Gastrocnemius medialis (tissue), 4 donors: ENCODE results near the gene DDX1.

Source experiments
- POLR2A ChIP-seq, 2 donors: fragments of 450-650 bp; IDR thresholded peaks; one replicate each; pipeline ENCODE4 v1.6.1; 2017; ENCODE audit warnings: antibody characterized with exemption in 2 of 2, mild to moderate bottlenecking in 2 of 2, moderate library complexity in 2 of 2
- TF ChIP-seq, protein P1 (sequence below), 5 experiments: fragments of 450-650 bp in 3 of 5; fragments of 200-600 bp in 2 of 5; sonication (generic) in 2 of 5; IDR thresholded peaks in 4 of 5; conservative IDR thresholded peaks in 1 of 5; 1 replicate in 4 of 5; 2 replicates in 1 of 5; pipeline ENCODE4 v1.5.1; 2016 to 2019; ENCODE audit warnings: antibody characterized with exemption in 5 of 5, mild to moderate bottlenecking in 3 of 5, moderate library complexity in 3 of 5

GRCh38 chr2:15643791-15644585, 52.3 kb downstream of the DDX1 start:
- TF ChIP-seq, protein P1, sequence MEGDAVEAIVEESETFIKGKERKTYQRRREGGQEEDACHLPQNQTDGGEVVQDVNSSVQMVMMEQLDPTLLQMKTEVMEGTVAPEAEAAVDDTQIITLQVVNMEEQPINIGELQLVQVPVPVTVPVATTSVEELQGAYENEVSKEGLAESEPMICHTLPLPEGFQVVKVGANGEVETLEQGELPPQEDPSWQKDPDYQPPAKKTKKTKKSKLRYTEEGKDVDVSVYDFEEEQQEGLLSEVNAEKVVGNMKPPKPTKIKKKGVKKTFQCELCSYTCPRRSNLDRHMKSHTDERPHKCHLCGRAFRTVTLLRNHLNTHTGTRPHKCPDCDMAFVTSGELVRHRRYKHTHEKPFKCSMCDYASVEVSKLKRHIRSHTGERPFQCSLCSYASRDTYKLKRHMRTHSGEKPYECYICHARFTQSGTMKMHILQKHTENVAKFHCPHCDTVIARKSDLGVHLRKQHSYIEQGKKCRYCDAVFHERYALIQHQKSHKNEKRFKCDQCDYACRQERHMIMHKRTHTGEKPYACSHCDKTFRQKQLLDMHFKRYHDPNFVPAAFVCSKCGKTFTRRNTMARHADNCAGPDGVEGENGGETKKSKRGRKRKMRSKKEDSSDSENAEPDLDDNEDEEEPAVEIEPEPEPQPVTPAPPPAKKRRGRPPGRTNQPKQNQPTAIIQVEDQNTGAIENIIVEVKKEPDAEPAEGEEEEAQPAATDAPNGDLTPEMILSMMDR (IDR thresholded peaks at IDR 0.05 in 4 of 5, conservative IDR thresholded peaks at IDR 0.05 in 1 of 5) = no peak
- TF ChIP-seq POLR2A (IDR thresholded peaks at IDR 0.05) = no peak
